ENCODE results near the gene FNBP1L.

FNBP1L gene

GRCh38 chr1:93447481-93448291 is at the start of gene FNBP1L:
TSS of gene FNBP1L (plus strand) at chr1:93448118. CDS start at chr1:93448282, 164 bp downstream.
- DNase-seq (ENCODE audit: extremely low read depth in 1 of 2, low read depth in 1 of 2), result peak; percentile 9 to 24

GRCh38 chr1:93399781-93400180 is 48.1 kb upstream of the FNBP1L start:
- no peak for DNase-seq (ENCODE audit: extremely low read depth in 1 of 2, low read depth in 1 of 2)

GRCh38 chr1:93408203-93408602 is 39.7 kb upstream of the FNBP1L start:
- DNase-seq (ENCODE audit: extremely low read depth in 1 of 2, low read depth in 1 of 2), result no peak

GRCh38 chr1:93411000-93411399 is 36.9 kb upstream of the FNBP1L start:
- no peak for DNase-seq (ENCODE audit: extremely low read depth in 1 of 2, low read depth in 1 of 2)

- no peak for DNase-seq (ENCODE audit: extremely low read depth in 1 of 2, low read depth in 1 of 2)
Observed at GRCh38 chr1:93414749-93415148, 33.2 kb upstream of the FNBP1L start.

- DNase-seq (ENCODE audit: extremely low read depth in 1 of 2, low read depth in 1 of 2), result no peak
Observed at GRCh38 chr1:93415296-93415695, 32.6 kb upstream of the FNBP1L start.

GRCh38 chr1:93416183-93416582 is 31.7 kb upstream of the FNBP1L start:
- DNase-seq (ENCODE audit: extremely low read depth in 1 of 2, low read depth in 1 of 2), result no peak

- no peak for DNase-seq (ENCODE audit: extremely low read depth in 1 of 2, low read depth in 1 of 2)
Observed at GRCh38 chr1:93419344-93419743, 28.6 kb upstream of the FNBP1L start.

GRCh38 chr1:93420400-93420799 is 27.5 kb upstream of the FNBP1L start:
- no peak for DNase-seq (ENCODE audit: extremely low read depth in 1 of 2, low read depth in 1 of 2)

GRCh38 chr1:93426181-93426580 is 21.7 kb upstream of the FNBP1L start:
- no peak for DNase-seq (ENCODE audit: extremely low read depth in 1 of 2, low read depth in 1 of 2)

- no peak for DNase-seq (ENCODE audit: extremely low read depth in 1 of 2, low read depth in 1 of 2)
Observed at GRCh38 chr1:93427656-93428055, 20.3 kb upstream of the FNBP1L start.

- no peak for DNase-seq (ENCODE audit: extremely low read depth in 1 of 2, low read depth in 1 of 2)
Observed at GRCh38 chr1:93433407-93433961, 14.4 kb upstream of the FNBP1L start.

- no peak for DNase-seq (ENCODE audit: extremely low read depth in 1 of 2, low read depth in 1 of 2)
Observed at GRCh38 chr1:93434088-93434487, 13.8 kb upstream of the FNBP1L start.

- DNase-seq (ENCODE audit: extremely low read depth in 1 of 2, low read depth in 1 of 2), result no peak
Observed at GRCh38 chr1:93434987-93435386, 12.9 kb upstream of the FNBP1L start.

- DNase-seq (ENCODE audit: extremely low read depth in 1 of 2, low read depth in 1 of 2), result no peak
Observed at GRCh38 chr1:93435443-93435842, 12.5 kb upstream of the FNBP1L start.

- DNase-seq (ENCODE audit: extremely low read depth in 1 of 2, low read depth in 1 of 2), result no peak
Observed at GRCh38 chr1:93436496-93436895, 11.4 kb upstream of the FNBP1L start.

GRCh38 chr1:93437976-93438605 is 9.8 kb upstream of the FNBP1L start:
- no peak for DNase-seq (ENCODE audit: extremely low read depth in 1 of 2, low read depth in 1 of 2)

GRCh38 chr1:93438716-93439115 is 9.2 kb upstream of the FNBP1L start:
- DNase-seq (ENCODE audit: extremely low read depth in 1 of 2, low read depth in 1 of 2), result no peak

- no peak for DNase-seq (ENCODE audit: extremely low read depth in 1 of 2, low read depth in 1 of 2)
Observed at GRCh38 chr1:93440272-93440671, 7.6 kb upstream of the FNBP1L start.

GRCh38 chr1:93440706-93441105 is 7.2 kb upstream of the FNBP1L start:
- no peak for DNase-seq (ENCODE audit: extremely low read depth in 1 of 2, low read depth in 1 of 2)

GRCh38 chr1:93441589-93441988 is 6.3 kb upstream of the FNBP1L start:
- DNase-seq (ENCODE audit: extremely low read depth in 1 of 2, low read depth in 1 of 2), result no peak

GRCh38 chr1:93442008-93442666 is 5.8 kb upstream of the FNBP1L start:
- DNase-seq (ENCODE audit: extremely low read depth in 1 of 2, low read depth in 1 of 2), result no peak
